Neural crest cell (in vitro differentiated cells): ENCODE data around the gene CNGB1. TPM values are rescaled to one million over a fixed set of nuclear protein-coding genes. Genes with fewer than 3 reads are reported as not detected.

Source experiments
- DNase-seq: peaks from one replicate; pipeline ENCODE4 v3.0.0; 2021; ENCODE audit warnings: low read depth, mixed read lengths, low spot score
- H3K27ac Mint-ChIP-seq: one replicate; pipeline ENCODE4 v1.8.0; 2021; ENCODE audit warnings: mild to moderate bottlenecking, mixed read lengths; ENCODE audit not compliant: unreplicated experiment
- H3K27me3 Mint-ChIP-seq: 2 replicates; pipeline ENCODE4 v1.8.0; 2021; ENCODE audit warnings: low read depth, mild to moderate bottlenecking, mixed read lengths
- H3K36me3 Mint-ChIP-seq: 2 replicates; pipeline ENCODE4 v1.8.0; 2021; ENCODE audit warnings: low read depth, mild to moderate bottlenecking, mixed read lengths
- H3K4me1 Mint-ChIP-seq: 2 replicates; pipeline ENCODE4 v1.8.0; 2021; ENCODE audit warnings: mixed read lengths
- H3K4me3 Mint-ChIP-seq: one replicate; pipeline ENCODE4 v1.8.0; 2021; ENCODE audit warnings: mild to moderate bottlenecking, mixed read lengths
- H3K9me3 Mint-ChIP-seq: 2 replicates; pipeline ENCODE4 v1.8.0; 2021; ENCODE audit warnings: mixed read lengths
- total RNA-seq: library from RNA; stranded (reverse); gene quantifications from 2 replicates; pipeline ENCODE4 v1.2.1, GENCODE V29; 2021
- TF ChIP-seq, protein P1 (sequence below): fragments of 200-600 bp; sonication (generic); conservative IDR thresholded peaks from 2 replicates; pipeline ENCODE4 v1.5.0; 2021; ENCODE audit warnings: antibody characterized with exemption, mild to moderate bottlenecking

CNGB1 gene
- total RNA-seq, 1 donor from 2014 or later, result 0.21 TPM

DNA sequence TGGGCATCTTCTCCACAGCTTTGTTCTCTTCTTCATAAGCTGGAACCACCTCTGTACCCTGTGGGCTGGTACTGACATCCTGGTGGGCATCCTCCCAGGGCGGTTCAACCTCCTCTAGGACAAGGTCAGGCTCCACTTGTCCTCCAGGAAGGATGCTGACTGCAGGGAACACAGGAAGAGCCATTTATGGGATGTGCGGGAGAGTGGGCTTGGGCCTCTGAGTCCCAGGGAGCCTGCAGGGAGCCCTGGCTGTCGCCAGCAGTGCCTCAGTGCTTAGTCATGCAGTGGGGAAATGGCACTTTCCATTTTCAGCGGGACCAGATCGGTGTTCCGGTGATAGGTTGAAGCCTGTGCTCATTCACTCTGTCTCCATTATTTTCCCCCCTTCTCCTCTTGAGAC is 20.5 kb downstream of the CNGB1 start:
- no peak for DNase-seq
- Mint-ChIP-seq H3K4me1 (no peaks in the 10 kb centered on the region), H3K9me3 (no peaks in the 10 kb centered on the region), H3K4me3 (no peak overlapping the region), H3K27me3 (no peaks in the 10 kb centered on the region), H3K36me3 (no peaks in the 10 kb centered on the region), H3K27ac (no peak overlapping the region)
- TF ChIP-seq, protein P1, sequence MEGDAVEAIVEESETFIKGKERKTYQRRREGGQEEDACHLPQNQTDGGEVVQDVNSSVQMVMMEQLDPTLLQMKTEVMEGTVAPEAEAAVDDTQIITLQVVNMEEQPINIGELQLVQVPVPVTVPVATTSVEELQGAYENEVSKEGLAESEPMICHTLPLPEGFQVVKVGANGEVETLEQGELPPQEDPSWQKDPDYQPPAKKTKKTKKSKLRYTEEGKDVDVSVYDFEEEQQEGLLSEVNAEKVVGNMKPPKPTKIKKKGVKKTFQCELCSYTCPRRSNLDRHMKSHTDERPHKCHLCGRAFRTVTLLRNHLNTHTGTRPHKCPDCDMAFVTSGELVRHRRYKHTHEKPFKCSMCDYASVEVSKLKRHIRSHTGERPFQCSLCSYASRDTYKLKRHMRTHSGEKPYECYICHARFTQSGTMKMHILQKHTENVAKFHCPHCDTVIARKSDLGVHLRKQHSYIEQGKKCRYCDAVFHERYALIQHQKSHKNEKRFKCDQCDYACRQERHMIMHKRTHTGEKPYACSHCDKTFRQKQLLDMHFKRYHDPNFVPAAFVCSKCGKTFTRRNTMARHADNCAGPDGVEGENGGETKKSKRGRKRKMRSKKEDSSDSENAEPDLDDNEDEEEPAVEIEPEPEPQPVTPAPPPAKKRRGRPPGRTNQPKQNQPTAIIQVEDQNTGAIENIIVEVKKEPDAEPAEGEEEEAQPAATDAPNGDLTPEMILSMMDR, result no peak

DNA sequence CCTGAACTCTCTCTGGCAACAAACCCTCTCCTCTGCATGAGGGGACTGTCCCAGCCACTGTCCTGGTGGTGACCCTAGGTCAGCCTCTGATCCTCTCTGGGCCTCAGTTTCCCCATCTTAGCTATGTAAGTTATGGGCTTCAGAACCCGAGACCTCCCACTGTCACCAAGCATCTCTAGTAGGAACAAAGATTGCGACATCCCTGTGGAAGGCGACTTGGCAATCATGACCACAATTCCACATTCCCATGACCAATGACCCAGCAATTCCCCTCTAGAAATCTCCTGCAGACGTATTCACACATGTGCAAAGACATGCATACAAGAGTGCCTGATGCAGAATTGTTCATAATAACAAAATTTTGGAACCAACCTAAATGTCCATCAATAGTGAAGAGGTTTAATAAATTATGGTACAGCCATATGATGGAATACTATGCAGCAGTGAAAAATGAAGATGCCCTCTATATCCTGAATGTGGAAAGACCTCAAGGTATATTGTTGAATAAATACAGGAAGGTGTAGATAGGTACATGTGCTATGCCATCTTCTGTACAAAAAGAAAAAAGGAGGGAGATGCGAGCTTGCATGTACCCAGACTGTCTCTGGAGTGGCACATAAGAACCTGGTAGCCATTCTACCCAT is 21.2 kb downstream of the CNGB1 start:
- H3K4me3 Mint-ChIP-seq, result no peak overlapping the region
- H3K36me3 Mint-ChIP-seq, result no peaks in the 10 kb centered on the region
- TF ChIP-seq, protein P1, result no peak
- no peaks in the 10 kb centered on the region for H3K9me3 Mint-ChIP-seq
- H3K27me3 Mint-ChIP-seq, result no peaks in the 10 kb centered on the region
- DNase-seq, result no peak
- H3K27ac Mint-ChIP-seq, result no peak overlapping the region
- no peaks in the 10 kb centered on the region for H3K4me1 Mint-ChIP-seq

DNA sequence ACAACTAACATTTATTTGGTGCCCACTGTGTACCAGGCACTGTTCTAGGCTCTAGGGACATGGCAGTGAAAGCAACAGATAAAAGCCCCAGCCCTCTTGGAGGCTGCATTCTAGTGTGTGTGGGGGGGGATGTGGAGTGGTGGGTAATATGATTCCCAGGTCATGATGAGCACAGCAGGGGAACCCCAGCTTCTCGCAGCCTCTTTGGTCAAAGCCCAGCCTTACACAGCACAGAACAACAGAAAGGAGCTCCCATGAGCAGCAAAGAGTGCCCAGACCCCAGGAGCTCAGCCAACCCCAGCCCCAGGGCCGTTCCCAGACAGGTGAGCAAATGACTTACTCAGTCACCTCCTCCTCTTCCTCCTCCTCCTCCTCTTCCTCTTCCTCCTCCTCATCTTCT is 21.9 kb downstream of the CNGB1 start:
- no peaks in the 10 kb centered on the region for H3K27me3 Mint-ChIP-seq
- H3K9me3 Mint-ChIP-seq, result no peaks in the 10 kb centered on the region
- no peak overlapping the region for H3K4me3 Mint-ChIP-seq
- H3K4me1 Mint-ChIP-seq, result no peaks in the 10 kb centered on the region
- TF ChIP-seq, protein P1, result no peak
- H3K36me3 Mint-ChIP-seq, result no peaks in the 10 kb centered on the region
- no peak for DNase-seq
- H3K27ac Mint-ChIP-seq, result no peak overlapping the region

DNA sequence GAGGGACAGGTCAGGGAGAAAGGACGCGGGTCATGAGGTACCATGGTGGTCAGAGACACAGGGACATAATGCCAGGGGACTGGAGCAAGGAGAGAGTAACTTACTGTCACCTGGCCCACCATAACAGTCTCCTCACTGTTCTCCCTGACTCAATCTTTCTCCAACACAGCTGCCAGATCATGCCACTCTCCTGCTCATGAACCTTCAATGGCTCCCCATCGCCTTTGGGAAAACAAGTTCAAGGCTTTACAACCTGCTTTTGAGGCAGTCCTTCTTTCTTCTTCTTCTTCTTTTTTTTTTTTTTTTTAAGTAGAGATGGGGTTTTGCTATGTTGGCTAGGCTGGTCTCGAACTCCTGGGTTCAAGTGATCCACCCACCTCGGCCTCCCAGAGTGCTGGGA is 22.9 kb downstream of the CNGB1 start:
- TF ChIP-seq, protein P1, result no peak
- H3K4me3 Mint-ChIP-seq, result no peak overlapping the region
- no peaks in the 10 kb centered on the region for H3K27me3 Mint-ChIP-seq
- no peaks in the 10 kb centered on the region for H3K4me1 Mint-ChIP-seq
- no peak for DNase-seq
- no peak overlapping the region for H3K27ac Mint-ChIP-seq
- no peaks in the 10 kb centered on the region for H3K36me3 Mint-ChIP-seq
- H3K9me3 Mint-ChIP-seq, result no peaks in the 10 kb centered on the region

DNA sequence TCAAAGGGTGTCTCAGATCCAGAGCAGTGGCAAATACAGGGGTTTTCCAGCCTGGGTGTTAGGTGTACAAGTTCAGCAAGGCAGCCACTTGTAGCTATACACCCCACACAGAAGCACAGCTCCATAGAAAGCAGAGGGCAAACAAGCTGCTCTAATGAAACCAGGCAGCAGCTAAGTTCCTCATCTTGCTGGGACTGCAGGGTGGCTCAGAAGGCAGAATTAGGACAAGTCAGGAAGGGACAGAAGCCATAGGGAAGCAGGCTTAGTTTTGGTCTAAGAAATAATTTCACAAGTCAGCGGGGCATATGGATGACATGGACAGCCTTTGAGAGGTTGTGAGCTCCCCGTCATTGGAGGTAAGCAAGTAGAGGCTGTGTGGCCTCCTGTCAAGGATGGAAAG is 23.7 kb downstream of the CNGB1 start:
- H3K36me3 Mint-ChIP-seq, result no peaks in the 10 kb centered on the region
- no peak overlapping the region for H3K27ac Mint-ChIP-seq
- no peaks in the 10 kb centered on the region for H3K4me1 Mint-ChIP-seq
- DNase-seq, result no peak
- TF ChIP-seq, protein P1, result no peak
- no peaks in the 10 kb centered on the region for H3K9me3 Mint-ChIP-seq
- no peak overlapping the region for H3K4me3 Mint-ChIP-seq
- H3K27me3 Mint-ChIP-seq, result no peaks in the 10 kb centered on the region
